Urinary bladder (tissue), 4 donors: ENCODE results near the gene DIPK1C. TPM values are rescaled to one million over a fixed set of nuclear protein-coding genes. Genes with fewer than 3 reads are reported as not detected.

ENCODE experiments used
- DNase-seq: peaks from one replicate; pipeline ENCODE4 v3.0.0-alpha.2; 2015; ENCODE audit errors: extremely low spot score
- H3K27ac ChIP-seq: one replicate; pipeline ENCODE4 v1.5.1; 2013; ENCODE audit warnings: low read depth, mild to moderate bottlenecking, moderate library complexity
- H3K36me3 ChIP-seq: one replicate; pipeline ENCODE4 v1.6.1; 2013; ENCODE audit warnings: mild to moderate bottlenecking, moderate library complexity; ENCODE audit not compliant: insufficient read depth
- H3K4me1 ChIP-seq: one replicate; pipeline ENCODE4 v1.6.1; 2013; ENCODE audit warnings: mild to moderate bottlenecking, moderate library complexity; ENCODE audit not compliant: insufficient read depth
- H3K4me3 ChIP-seq: one replicate; pipeline ENCODE4 v1.5.1; 2013; ENCODE audit warnings: low read depth, low read length
- WGBS: extraction: QIAGEN DNeasy Blood & Tissue Kit; methylation state at CpG from one replicate; pipeline ENCODE4 v1.1.7; 2013; 5-methylcytosine and 5-hydroxymethylcytosine counted together
- polyA plus RNA-seq: library from polyadenylated mRNA; stranded (reverse); fragments of 200-250 nt; gene quantifications from one replicate; pipeline ENCODE4 v1.2.3, GENCODE V29; 2013
- total RNA-seq: library from RNA; depleted of rRNA; stranded (reverse); fragments of >200 nt; gene quantifications from one replicate; pipeline ENCODE4 v1.2.3, GENCODE V29; 2014
- donor health status: healthy with polysubstance abuse.
- donor health status: healthy.

Gene DIPK1C
- total and polyA plus RNA-seq, 2 donors = 0.22 to 1.6 TPM

- H3K4me1 ChIP-seq = no peaks in the 10 kb centered on the region
- DNase-seq = no peak
- no peaks in the 10 kb centered on the region for H3K36me3 ChIP-seq
- 96% methylated on average over 7 of the region's 7 CpGs for whole genome bisulfite sequencing
- no peak overlapping the region for H3K27ac ChIP-seq
- H3K4me3 ChIP-seq = no peak overlapping the region
These were observed 62.1 kb downstream of the DIPK1C start for GRCh38 chr18:74395006-74395405.

GRCh38 chr18:74392323-74392722, 64.8 kb downstream of the DIPK1C start:
- H3K4me1 ChIP-seq = no peaks in the 10 kb centered on the region
- WGBS = 94% methylated on average over 4 of the region's 4 CpGs
- no peaks in the 10 kb centered on the region for H3K36me3 ChIP-seq
- H3K4me3 ChIP-seq = no peak overlapping the region
- no peak overlapping the region for H3K27ac ChIP-seq
- DNase-seq = no peak

- no peak for DNase-seq
- Histone ChIP-seq H3K4me3 (no peak overlapping the region), H3K27ac (no peak overlapping the region), H3K36me3 (no peaks in the 10 kb centered on the region), H3K4me1 (no peaks in the 10 kb centered on the region)
- WGBS = 86% methylated on average over 3 of the region's 3 CpGs
These were observed 66.2 kb downstream of the DIPK1C start for GRCh38 chr18:74390900-74391299.

DNA sequence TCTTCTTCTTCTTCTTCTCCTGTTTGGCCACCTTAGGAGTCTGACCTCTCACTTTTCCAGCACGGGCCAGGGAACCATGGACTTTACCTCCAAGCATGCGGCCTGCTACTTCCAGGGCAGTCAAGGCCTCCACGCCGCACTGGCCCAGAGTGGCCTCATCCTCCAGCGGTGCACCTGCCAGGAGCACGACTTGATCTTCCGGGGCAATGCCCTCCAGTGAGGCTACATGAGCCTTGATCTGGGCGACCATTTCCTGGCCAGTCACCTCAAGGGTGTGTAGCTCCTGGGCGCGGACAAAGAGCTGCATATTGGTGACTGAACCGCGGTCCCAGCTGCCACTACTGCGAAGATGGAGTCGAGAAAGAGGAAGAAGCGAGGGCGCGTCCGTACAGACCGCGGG, 67.1 kb downstream of the DIPK1C start:
- Histone ChIP-seq H3K4me1 (no peaks in the 10 kb centered on the region), H3K36me3 (no peaks in the 10 kb centered on the region), H3K4me3 (no peak overlapping the region), H3K27ac (no peak overlapping the region)
- 97% methylated on average over 20 of the region's 20 CpGs for WGBS
- DNase-seq = no peak

DNA sequence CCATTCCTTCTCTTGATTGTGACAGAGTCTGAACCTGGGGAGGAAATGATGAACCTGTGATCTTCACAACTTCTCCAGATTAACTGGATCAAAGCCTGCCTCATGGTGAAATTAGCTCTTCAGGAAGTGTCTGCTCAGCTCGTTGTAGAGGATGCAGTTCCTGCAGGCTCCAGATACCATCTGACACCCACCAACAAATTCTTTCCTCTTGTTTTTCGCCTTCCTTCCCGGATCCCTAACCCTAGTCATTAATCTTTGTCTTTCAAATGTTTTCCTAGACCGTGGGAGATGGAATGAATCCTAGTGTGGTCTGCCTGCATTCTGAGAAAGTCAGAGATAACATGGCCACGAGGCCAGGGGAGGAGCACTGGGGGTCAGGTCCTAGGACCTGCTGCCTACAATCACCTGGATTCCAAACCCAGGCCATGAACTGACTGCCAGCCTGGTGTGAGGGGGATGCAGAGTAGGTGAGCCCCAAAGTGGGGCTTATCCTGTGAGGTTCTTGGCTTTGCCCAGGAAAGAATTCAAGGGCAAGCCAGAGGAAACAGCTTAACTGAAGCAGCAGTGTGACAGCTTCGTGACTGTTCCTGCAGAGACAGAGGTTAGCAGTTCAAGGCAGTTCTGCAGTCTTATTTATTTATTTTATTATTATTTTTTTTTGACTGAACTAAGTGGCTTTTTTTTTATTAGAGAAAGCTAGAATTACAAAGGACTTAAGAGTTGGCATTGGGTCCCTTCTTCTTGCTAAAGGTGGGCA, 67.8 kb downstream of the DIPK1C start:
- 56% methylated on average over 6 of the region's 6 CpGs for WGBS
- Histone ChIP-seq H3K4me1 (no peaks in the 10 kb centered on the region), H3K27ac (no peak overlapping the region), H3K4me3 (no peak overlapping the region), H3K36me3 (no peaks in the 10 kb centered on the region)
- no peak for DNase-seq

- no peak for DNase-seq
- Histone ChIP-seq H3K4me1 (no peaks in the 10 kb centered on the region), H3K4me3 (no peak overlapping the region), H3K27ac (no peak overlapping the region), H3K36me3 (no peaks in the 10 kb centered on the region)
- 55% methylated on average over 1 of the region's 1 CpG for WGBS
These were observed 68.9 kb downstream of the DIPK1C start for GRCh38 chr18:74388227-74388626.

DNA sequence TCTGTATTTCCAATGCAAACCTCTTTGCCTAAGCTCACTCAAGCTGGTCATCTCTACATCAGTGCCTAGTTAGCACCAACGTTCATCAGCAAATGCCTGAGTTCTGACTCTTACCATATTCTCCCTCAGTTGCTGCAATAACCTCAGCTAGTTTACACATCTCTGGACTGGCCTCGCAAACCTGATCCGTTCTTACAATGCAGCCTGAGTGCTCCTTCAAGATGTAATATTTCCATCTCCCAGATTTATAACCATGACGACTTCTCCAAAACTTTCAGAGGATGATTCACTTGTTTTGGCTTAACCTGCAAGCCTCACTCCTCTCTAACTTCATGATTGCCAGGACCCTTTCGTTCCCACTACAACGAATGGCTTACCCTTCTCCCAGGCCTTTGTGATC, 69.7 kb downstream of the DIPK1C start:
- no peak for DNase-seq
- H3K27ac ChIP-seq = no peak overlapping the region
- WGBS = 43% methylated on average over 6 of the region's 6 CpGs

More for the DNA sequence above, 69.7 kb downstream of the DIPK1C start:
- no peak overlapping the region for H3K4me3 ChIP-seq
- no peaks in the 10 kb centered on the region for H3K4me1 ChIP-seq
- H3K36me3 ChIP-seq = no peaks in the 10 kb centered on the region

Other genes starting within 250 kb of the DIPK1C start
- 84.3 TPM for gene CYB5A, start 165.3 kb downstream of the DIPK1C start, total RNA-seq
- 220 TPM for gene CYB5A, start 165.3 kb downstream of the DIPK1C start, polyA plus RNA-seq
- gene C18orf63, start 141.5 kb downstream of the DIPK1C start, total RNA-seq = not detected
- not detected for gene C18orf63, start 141.5 kb downstream of the DIPK1C start, polyA plus RNA-seq
- 44.0 TPM for gene CNDP2, start 39.1 kb upstream of the DIPK1C start, total RNA-seq
- 72.3 TPM for gene CNDP2, start 39.1 kb upstream of the DIPK1C start, polyA plus RNA-seq
- 0.16 TPM for gene CNDP1, start 77.2 kb upstream of the DIPK1C start, total RNA-seq
- 0.20 TPM for gene CNDP1, start 77.2 kb upstream of the DIPK1C start, polyA plus RNA-seq
- gene ZNF407, start 140.6 kb upstream of the DIPK1C start, total RNA-seq = 40.8 TPM
- gene ZNF407, start 140.6 kb upstream of the DIPK1C start, polyA plus RNA-seq = 5.9 TPM